ENCODE measurements around the gene APOBEC4. TPM values are rescaled to one million over a fixed set of nuclear protein-coding genes. Genes with fewer than 3 reads are reported as not detected.

Gene APOBEC4, protein sequence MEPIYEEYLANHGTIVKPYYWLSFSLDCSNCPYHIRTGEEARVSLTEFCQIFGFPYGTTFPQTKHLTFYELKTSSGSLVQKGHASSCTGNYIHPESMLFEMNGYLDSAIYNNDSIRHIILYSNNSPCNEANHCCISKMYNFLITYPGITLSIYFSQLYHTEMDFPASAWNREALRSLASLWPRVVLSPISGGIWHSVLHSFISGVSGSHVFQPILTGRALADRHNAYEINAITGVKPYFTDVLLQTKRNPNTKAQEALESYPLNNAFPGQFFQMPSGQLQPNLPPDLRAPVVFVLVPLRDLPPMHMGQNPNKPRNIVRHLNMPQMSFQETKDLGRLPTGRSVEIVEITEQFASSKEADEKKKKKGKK
- total RNA-seq: not detected in 2 replicates

DNA sequence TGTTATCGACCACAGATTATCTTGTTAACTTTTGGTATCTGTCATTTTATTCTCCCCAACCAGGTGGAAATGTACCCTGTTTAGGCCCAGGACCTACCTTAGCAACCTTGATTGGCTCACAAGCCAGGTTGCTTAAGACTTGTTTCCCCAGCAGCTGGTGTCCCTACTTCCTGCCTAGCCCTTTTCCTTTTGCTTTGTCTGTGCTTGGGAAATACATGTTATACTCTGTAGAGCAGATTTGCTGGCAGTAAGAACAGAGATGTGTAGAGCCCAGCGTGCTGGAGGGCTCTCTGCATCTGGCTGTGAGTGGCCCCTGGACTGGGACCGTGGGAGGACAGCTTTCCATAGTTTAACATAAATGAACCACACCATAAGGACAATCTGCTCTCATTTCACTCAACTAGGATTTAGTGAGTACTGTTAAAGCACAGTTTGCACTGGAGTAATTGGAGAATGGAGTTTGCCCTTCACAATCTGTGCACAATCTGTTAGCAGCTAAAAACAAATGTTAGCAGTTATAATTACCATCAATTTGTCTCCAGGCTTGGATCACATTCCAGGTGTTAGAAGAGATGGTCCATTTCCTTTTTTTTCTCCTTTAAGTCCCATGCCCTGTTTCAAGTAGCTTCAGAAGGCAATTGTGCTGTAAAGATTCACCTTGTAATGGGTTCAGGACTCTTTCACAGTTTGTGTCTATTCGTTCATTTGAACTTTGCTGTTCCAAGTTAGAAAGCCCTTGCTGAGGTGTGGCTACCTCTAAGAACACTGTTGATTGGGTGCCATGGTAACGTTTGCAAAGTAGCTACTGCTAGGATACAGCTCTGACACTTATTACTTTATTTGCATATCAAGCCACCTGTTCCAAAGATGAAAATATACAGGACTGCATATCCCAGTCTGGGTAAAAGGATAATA is at the start of gene APOBEC4:
TSS of gene APOBEC4 (minus strand) at position 770 of the 915 bp plus-strand sequence. CDS start 4,535 bp downstream, outside the sequence.

GRCh38 chr1:183635606-183636333 is 17.3 kb downstream of the APOBEC4 start, which contains the start of gene ARPC5:
Gene ARPC5 (minus strand): TSS chr1:183635783. CDS start chr1:183635659, 124 bp downstream.

Other genes with a start within 250 kb of the APOBEC4 start
- gene NMNAT2, start 234.9 kb downstream of the APOBEC4 start, total RNA-seq: under 0.01 and 0.13 TPM in 2 replicates
- 24.0 and 27.4 TPM in 2 replicates for gene SMG7, start 180.8 kb downstream of the APOBEC4 start, total RNA-seq
- gene NCF2, start 62.9 kb downstream of the APOBEC4 start, total RNA-seq: 7.1 and 51.5 TPM in 2 replicates
- 45.4 and 80.8 TPM in 2 replicates for gene ARPC5, start 17.5 kb downstream of the APOBEC4 start, total RNA-seq
- gene RGL1, start 151.8 kb upstream of the APOBEC4 start, total RNA-seq: 2.0 and 6.0 TPM in 2 replicates